H1 (cell line): ENCODE results near the gene EHD2. TPM values are rescaled to one million over a fixed set of nuclear protein-coding genes. Genes with fewer than 3 reads are reported as not detected.
A peak's percentile ranks its signal among the peaks of the same experiment; 100 is the strongest.

Experiments
- HDAC2 ChIP-seq, 2 experiments: fragments of 300-600 bp in 1 of 2; sonication (generic) in 1 of 2; IDR thresholded peaks; 2 replicates each; pipeline ENCODE4 v1.6.1; 2011 to 2012; ENCODE audit warnings: low read depth in 2 of 2, low read length in 2 of 2, mild to moderate bottlenecking in 2 of 2, moderate library complexity in 2 of 2, borderline replicate concordance in 1 of 2, inconsistent platforms in 1 of 2
- SP4 ChIP-seq: IDR thresholded peaks from 2 replicates; pipeline ENCODE4 v1.6.1; 2012; ENCODE audit warnings: low read length, inconsistent platforms
- polyA plus RNA-seq, 7 experiments: library from polyadenylated mRNA; depleted of rRNA in 3 of 7; stranded (reverse) in 5 of 7; unstranded in 2 of 7; fragments of >200 nt in 5 of 7; fragments of 200-250 nt in 2 of 7; gene quantifications; 1 replicate in 5 of 7; 2 replicates in 1 of 7; 4 replicates in 1 of 7; pipeline versions ENCODE4 v1.2.1 to v1.2.3, GENCODE V29; 2011 to 2013; ENCODE audit warnings: missing spikeins in 2 of 7, mixed read lengths in 2 of 7
- total RNA-seq: library from RNA; stranded (reverse); fragmentation: NEBNext Ultra II Directional; extraction: Animal tissue kit (Norgen Biotek cat#: 25700); gene quantifications from 2 replicates; pipeline ENCODE4 v1.2.1, GENCODE V29; 2021
- TF ChIP-seq, protein P1 (sequence below): IDR thresholded peaks from 2 replicates; pipeline ENCODE4 v1.6.1; 2012; ENCODE audit warnings: inconsistent platforms

The EHD2 gene
- total and polyA plus RNA-seq, 2 of the 8 experiments (the other 6 are each of a cell fraction or from before 2014, with no cell fraction given): 4.5 to 14.3 TPM

DNA sequence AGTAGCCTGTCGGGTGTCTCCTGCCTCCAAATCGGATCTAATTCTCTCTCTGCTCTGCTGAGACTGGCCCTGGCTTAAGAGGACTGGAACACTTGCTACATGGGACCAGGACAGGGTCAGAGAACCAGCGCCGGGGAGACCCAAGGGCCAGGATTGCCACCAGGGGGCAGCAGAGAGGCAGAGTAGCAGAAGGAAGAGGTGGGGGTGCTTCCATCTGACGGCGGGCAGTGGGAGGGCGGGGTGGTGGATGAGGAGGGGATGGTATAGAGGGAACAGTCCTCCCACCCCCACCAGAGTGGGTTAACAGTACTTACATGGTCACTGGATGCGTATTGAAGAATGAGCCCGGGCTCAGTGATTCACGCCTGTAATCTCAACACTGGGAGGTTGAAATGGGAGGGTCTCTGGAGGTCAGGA is 77.2 kb downstream of the EHD2 start (continued):
- TF ChIP-seq, protein P1, sequence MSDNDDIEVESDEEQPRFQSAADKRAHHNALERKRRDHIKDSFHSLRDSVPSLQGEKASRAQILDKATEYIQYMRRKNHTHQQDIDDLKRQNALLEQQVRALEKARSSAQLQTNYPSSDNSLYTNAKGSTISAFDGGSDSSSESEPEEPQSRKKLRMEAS: peak; percentile 45
- TF ChIP-seq HDAC2 (IDR thresholded peaks at IDR 0.05; ENCODE audit: borderline replicate concordance in 1 of 2, low read depth in 2 of 2, low read length in 2 of 2) (no peak), SP4 (no peak)
